DMS 273 (cell line): ENCODE results near the gene SLCO3A1.

Experiments used
- DNase-seq: peaks from one replicate; lab custom pipeline; 2025; ENCODE audit not compliant: unreplicated experiment; lab: John Stamatoyannopoulos, UW

The SLCO3A1 gene

GRCh38 chr15:92118936-92119325 is 265.4 kb downstream of the SLCO3A1 start:
- DNase-seq = no peak

DNA sequence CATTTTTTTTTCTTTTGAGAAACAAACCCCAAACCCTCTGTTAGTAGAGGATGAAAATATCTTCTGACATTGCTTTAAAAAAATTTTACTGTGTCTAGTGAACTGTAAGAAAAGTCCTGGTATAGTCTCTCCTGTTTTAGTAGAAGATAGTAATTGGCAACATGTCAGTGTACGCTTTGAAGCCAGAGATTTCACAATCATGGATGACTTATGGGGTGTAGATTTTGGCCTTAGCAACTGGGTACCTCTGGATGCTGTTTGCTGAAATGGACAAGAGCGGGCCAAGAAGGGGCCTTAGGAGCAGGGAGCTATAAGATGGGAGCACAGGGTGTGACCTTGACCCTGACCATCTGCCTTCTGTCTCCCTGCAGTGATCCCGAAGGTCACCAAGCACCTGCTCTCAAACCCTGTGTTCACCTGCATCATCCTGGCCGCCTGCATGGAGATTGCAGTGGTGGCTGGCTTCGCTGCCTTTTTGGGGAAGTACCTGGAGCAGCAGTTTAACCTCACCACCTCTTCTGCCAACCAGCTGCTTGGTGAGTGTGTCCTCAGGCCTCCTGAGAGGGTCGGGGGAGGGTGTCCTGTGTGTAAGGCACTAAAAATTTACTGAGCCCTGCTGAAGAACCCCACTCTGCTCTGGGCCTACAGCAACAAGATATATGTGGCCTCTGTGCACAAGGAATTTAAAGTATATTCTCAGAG is 266.7 kb downstream of the SLCO3A1 start:
- no peak for DNase-seq

- no peak for DNase-seq
Observed at GRCh38 chr15:92121047-92121446, 267.5 kb downstream of the SLCO3A1 start.

DNA sequence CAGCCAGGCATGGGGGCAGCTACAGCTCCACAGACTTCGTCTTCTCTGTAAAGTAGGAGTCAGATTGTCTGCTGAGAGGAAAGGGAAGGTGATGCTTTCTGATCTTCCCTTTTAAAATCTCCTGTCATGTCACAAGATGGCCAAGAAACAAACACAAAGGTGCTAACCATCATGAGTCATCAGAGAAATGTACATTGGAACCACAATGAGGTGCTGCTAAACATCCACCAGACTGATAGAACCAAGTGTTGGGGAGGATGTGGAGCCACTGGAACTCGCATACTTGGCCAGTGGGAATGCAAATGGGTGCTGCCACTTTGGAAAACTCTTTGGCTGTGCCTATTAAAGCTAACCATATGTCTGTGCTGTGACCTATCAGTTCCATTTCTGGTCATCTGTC is 268.8 kb downstream of the SLCO3A1 start:
- DNase-seq = no peak

GRCh38 chr15:92123962-92124656 is 270.6 kb downstream of the SLCO3A1 start:
- DNase-seq = no peak

DNA sequence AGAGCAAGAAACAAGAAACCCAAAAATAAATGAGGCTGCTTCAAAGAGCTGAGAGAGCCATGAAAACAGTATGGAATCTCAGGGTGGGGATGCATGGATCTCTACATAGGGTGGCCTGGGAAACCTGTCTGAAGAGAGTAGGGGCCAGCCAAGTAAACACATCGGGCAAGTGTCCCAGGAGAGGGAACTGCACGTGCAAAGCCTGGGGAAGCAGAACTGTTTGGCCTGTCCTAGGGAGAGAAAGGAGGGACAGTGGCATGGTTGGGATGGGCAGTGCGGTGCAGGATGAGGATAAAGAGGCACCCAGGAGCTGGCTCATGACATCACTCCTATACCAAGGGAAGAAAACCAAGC is 271.1 kb downstream of the SLCO3A1 start:
- DNase-seq = no peak

GRCh38 chr15:92128788-92129187 is 275.3 kb downstream of the SLCO3A1 start:
- no peak for DNase-seq

DNA sequence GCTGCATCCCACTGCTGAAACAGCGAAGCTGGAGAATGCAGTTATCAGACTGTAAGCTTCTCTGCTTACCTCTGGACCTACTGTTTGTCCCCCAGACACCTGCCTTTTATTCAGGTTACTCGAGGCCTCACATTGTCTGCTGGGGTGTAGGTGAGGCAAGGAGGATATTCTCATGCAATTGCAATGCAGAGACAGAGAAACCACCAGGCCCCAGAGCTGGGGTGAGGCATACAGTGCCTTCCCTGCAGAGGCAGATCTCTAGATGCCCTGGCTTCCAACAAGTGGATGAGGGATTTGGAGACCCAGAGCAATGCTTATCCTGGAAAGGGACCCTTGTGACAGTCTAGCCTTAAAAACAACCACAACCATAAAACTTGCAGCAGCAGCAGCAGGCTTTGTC is 276.7 kb downstream of the SLCO3A1 start:
- no peak for DNase-seq

- no peak for DNase-seq
Observed at GRCh38 chr15:92130906-92131305, 277.4 kb downstream of the SLCO3A1 start.

- DNase-seq = no peak
Observed at GRCh38 chr15:92132982-92133755, 279.7 kb downstream of the SLCO3A1 start.

DNA sequence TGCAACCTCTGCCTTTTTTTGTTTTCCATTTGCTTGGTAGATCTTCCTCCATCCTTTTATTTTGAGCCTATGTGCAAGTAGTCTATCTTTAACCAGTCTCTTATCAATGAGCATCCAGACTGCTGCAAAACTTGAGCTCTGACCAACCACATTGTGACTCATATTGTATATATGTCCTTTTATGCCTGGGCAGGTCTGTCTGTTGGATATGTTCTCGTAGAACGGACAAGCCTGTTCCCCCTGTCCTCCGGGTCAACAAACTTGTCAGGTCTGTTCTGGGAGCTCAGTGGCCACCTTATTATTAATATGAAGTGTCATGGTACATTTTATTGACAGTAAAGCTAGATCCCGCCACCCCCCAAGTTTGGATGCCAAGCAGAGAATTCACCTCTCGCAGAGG is 287.3 kb downstream of the SLCO3A1 start:
- DNase-seq = no peak

DNA sequence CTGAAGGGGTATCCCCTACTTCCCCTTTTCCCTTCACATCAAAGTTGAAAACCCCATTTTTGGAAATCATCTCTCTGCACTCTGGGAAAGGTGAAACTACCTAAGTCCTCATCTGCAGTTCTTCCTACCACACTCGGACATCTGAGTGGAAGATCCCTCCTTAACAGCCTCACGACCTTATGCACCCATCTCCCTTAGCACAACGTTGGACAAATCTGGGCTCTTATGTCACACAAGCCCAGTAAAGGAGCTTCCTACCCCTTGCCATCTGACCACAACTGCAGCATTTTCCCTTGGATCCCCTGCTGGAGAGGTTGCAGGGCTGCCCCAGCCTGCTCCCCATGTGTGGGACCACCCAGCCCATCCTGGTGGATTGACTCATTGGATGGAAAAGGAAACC is 288.1 kb downstream of the SLCO3A1 start:
- DNase-seq = no peak

DNA sequence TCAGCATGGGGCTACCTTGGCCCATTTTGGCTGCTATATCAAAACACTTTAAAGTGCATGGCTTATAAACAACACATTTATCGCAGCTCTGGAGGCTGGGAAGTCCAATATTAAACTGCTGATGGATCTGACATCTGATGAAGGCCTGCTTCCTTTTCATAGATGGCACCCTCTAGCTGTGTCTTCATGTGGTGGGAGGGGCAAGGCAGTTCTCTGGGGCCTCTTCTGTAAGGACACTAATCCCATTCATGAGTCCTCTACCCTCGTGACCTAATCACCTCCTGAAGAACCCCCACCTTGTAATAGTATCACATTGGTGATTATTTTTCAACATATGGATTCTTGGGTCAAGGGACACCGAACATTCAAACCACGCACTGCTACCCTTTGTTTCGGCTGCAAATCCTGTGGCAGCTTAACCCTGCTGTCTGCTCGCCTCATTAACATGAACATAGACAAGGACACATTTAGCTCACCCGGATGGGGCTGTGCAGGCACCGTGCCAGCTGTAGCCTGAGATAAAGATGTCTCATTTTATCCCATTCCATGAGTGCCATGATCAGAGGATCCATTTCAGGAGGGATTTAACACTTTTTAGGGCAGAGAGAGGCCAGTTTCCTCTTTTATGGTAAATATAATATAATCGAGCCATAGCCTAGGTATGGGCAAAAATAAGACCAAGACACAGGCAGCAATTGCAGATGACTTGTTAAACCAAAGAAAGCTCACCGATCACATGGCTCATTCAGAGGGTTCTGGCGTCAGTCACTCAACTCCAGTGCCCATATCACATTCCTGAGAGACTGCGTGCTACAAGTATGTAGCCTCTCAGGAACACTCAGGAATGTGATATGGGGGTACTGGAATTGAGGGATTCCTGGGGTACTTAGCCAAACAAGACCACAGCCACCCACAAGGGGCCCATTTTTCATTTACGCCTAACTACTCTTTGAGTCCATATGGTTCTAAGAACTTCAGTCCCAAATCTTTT is 289.0 kb downstream of the SLCO3A1 start:
- no peak for DNase-seq

- DNase-seq = no peak
Observed at GRCh38 chr15:92143765-92144164, 290.3 kb downstream of the SLCO3A1 start.

GRCh38 chr15:92146511-92147150 is 293.1 kb downstream of the SLCO3A1 start:
- no peak for DNase-seq

DNA sequence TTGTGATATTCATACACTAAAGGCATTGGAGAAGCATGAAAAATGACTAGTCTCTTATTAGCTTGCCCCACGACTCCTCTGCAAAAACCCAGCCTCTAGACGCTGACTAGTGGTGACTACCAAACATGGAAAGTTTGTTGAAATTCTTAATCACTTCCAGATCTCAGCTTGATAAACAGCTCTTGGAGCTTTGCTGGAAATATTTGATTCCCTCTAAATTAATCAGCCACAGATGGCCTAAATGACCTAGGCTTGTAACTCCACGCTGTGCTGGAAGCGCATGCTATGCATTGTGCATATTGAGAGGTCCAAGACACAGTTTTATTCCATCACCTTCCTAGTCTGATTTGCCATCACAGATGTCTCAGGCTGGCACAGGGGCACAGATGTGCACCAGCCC is 295.5 kb downstream of the SLCO3A1 start:
- DNase-seq = no peak

DNA sequence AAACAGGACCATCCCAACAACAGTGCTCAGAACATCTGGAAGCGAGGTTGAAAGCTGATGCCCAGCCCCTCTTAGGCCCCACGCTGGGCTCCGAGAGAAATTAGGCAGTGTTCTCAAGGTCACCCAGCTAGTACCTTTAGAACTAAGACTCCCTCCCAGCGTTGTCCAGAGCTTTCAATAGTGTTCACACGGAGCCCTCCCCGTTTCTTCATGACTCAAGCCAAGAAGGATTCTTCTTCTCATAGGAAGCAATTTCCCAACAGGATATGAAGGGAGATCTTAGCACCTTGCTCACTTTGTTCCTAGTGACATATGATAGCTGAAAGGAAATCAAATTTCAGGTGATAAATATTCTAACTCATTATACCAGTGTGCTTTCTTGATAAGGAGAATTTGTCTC is 296.0 kb downstream of the SLCO3A1 start:
- no peak for DNase-seq

- DNase-seq = no peak
Observed at GRCh38 chr15:92151168-92151567, 297.7 kb downstream of the SLCO3A1 start.

- no peak for DNase-seq
Observed at GRCh38 chr15:92151741-92152140, 298.2 kb downstream of the SLCO3A1 start.

DNA sequence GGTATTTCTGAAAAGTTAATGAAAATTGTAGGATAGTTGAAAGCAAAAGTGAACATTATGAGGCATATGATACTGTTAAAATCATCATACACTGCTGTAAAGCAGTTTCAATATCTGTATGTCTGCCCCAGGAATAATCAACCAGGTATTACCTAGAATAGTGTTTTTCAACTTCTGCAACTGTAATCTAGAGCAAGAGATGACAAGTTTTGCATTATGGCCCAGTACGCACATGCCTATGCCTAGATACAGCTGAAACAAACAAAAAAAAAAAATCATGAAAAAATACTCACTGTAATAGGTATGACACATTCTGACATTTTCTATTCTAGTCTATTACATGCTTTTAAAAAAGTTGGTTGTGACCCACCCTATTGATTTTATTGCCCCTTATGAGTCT is 299.5 kb downstream of the SLCO3A1 start:
- no peak for DNase-seq
